Coronary artery (tissue), 2 donors: Measurements from ENCODE around the gene TANGO2.
A peak's percentile ranks its signal among the peaks of the same experiment; 100 is the strongest.

Experiments used
- DNase-seq: peaks from one replicate; pipeline ENCODE4 v3.0.0-alpha.2; 2017; ENCODE audit warnings: low spot score
- H3K27ac ChIP-seq, 2 donors: fragments of 200-600 bp; sonication (generic); one replicate each; pipeline ENCODE4 v1.5.1; 2016 to 2019
- H3K4me3 ChIP-seq: fragments of 200-600 bp; sonication (generic); 2 replicates; pipeline ENCODE4 v1.5.1; 2016; ENCODE audit warnings: mild to moderate bottlenecking, moderate library complexity
- CTCF ChIP-seq: fragments of 200-600 bp; sonication (generic); IDR thresholded peaks from one replicate; pipeline ENCODE4 v1.5.1; 2019; ENCODE audit warnings: antibody characterized with exemption

The TANGO2 gene

DNA sequence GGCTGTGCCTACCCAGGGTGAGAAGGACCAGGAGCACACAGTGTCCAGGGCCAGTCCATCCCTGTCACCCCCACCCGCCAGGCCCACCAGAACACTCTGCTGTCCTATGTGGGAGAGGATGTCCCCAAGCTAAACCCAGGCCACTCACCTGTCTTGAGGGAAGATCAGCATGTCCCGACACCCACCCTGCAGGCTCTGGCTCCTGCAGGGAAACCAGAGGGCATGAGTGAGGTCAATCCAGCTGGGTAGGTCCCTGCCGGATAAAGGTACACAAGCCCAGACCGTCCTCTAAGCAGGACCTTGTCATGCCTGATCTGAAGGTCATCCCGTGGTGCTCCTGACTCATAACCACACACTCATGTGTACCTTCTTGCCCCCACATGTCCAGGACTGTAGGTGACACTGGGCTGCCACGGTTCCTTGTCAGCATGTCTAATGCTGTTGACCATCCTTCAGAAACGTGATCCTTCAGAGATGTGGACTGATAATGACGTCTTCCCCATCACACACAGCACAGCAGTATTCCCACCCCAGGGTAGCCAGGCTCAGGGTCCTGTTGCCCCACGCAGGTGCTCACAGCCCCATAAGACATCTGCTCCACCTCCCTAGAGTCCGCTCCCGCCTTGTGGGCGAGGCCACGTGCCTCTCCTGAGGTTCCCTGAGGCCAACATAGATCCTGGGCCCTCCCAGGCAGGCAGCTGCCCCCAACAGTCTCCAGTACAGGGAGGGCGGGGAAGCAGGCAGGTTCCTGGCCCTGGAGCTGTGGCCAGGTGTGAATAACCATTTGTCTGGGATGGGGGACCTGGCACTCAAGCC lies 10.4 kb upstream of the TANGO2 start:
- TF ChIP-seq CTCF, result no peak
- no peak for DNase-seq
- Histone ChIP-seq H3K4me3 (no peak overlapping the region), H3K27ac (no peak overlapping the region)

- TF ChIP-seq CTCF, result no peak
- no peak overlapping the region for H3K27ac ChIP-seq
- no peak for DNase-seq
- H3K4me3 ChIP-seq, result no peak overlapping the region
Observed at GRCh38 chr22:20011123-20011992, 9.6 kb upstream of the TANGO2 start.

DNA sequence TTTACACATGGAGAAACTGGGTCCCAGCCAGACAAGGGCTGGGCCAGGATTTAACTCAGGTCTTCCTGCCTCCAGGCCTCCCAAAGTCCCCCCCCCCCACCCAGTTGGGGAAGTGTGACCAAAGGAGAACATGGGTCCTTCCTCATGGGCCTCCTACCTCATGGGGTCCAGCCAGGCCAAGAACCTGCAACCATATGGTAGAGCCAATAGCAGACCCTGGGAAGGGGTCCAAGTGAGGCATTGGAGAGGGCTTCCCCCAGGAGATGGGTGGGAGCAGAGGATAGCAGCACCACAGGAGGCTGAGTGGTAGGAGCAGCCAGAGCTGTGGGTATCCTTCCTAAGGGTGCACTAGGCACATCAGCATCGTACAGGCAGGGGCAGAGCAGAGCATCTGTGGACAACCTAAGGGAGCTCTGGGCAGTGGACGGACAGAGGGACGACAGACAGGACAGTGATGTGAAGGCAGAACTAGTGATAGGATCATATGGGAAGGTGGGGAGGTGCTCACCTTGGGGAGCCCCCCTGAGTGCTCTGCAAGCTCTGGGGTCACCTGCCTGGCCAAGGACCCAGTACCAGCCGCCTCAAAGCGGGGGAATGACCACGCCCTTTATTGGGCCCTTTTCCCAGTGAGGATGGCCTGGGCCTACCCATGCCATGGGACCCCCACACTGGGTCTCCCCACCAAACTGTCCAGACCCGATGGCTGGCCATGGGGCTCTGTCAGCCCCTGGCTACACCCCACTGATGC lies 8.7 kb upstream of the TANGO2 start:
- Histone ChIP-seq H3K27ac (no peak overlapping the region), H3K4me3 (no peak overlapping the region)
- no peak for TF ChIP-seq CTCF
- DNase-seq, result no peak

GRCh38 chr22:20012741-20013331 lies 8.1 kb upstream of the TANGO2 start:
- peak overlapping the region in 1 of 2 donors; percentile 25 for H3K27ac ChIP-seq
- TF ChIP-seq CTCF, result no peak
- no peak for DNase-seq
- peak overlapping the region; percentile 0 for H3K4me3 ChIP-seq

DNA sequence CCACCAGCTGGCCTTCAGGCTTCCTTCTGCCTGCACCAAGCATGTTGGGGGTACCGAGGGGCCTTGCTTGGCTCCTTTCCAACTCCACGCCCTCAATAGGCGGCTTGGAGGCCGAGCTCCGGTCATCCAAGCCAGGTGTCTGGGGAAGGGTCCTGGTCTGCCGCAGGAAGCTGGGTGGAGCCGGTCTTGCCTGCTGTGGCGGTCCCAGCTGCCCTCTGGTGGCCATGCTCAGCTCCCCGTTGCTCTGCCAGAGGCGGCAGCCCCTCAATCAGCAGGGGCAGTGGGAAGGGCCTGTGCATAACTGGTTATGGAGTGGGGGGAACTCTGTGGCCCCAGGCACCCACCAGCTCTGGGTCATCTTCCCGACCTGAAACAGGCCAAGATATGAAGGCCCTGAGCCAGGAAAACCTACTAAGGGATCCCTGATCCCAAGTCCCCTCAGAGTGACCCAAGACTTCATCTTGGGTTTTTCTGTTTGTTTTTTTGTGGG lies 7.5 kb upstream of the TANGO2 start:
- peak; percentile 97 for TF ChIP-seq CTCF

DNA sequence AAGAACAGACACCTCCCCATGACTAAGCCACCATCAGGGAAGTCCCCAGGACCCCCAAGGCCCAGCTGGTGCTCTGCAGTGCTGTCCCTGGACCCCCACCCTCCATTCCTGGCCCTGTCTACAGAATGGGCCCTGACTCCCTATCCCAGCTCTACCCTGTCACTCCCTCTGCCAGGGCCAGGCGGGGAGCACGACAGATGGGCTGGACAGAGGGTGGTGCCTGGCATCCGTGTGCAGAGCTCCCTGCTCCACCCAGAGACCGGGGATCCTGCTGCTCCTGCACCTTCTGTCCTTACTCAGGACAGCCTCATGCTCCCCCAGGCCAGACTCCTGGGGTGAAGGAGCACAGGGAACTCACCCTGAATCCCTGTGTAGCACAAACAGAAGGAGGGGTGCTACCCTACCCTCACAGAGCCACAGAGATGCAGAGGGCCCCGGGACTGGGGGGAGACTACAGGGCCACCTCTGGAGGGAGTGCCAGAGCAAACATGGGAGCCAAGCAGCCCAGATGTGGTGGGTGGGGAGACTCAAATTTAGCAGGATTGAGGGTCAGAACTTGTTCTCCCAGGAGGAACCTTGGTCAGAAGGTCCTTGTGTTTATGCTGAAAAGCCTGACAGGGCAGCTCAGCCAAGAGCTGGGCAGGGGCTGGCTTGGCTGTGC lies 6.3 kb upstream of the TANGO2 start:
- no peak overlapping the region for H3K27ac ChIP-seq
- TF ChIP-seq CTCF, result no peak
- H3K4me3 ChIP-seq, result no peak overlapping the region
- DNase-seq, result no peak

More for the DNA sequence above, 7.5 kb upstream of the TANGO2 start:
- no peak for DNase-seq
- peak overlapping the region in 1 of 2 donors; percentile 25 for H3K27ac ChIP-seq
- peak overlapping the region; percentile 0 for H3K4me3 ChIP-seq
